Keratinocyte (primary cell): ENCODE measurements around the gene MPLKIP. TPM values are rescaled to one million over a fixed set of nuclear protein-coding genes. Genes with fewer than 3 reads are reported as not detected.

ENCODE experiments used
- DNase-seq: peaks from one replicate; pipeline ENCODE4 v3.0.0-alpha.2; 2011; ENCODE audit warnings: low read depth, missing footprints, low spot score
- FAIRE-seq: peaks from 2 replicates; lab custom pipeline; 2011; peaks lifted over from hg19 to GRCh38; lab: Jason Lieb, UNC
- H2AFZ ChIP-seq: 2 replicates; pipeline ENCODE4 v1.6.0; 2012; ENCODE audit warnings: low read length, control low read depth, inconsistent platforms; ENCODE audit not compliant: control insufficient read depth
- H3K27ac ChIP-seq: 2 replicates; pipeline ENCODE4 v1.5.1; 2011; ENCODE audit warnings: low read length; ENCODE audit not compliant: control insufficient read depth, insufficient read depth
- H3K27me3 ChIP-seq: 3 replicates; pipeline ENCODE4 v1.6.0; 2011; ENCODE audit warnings: low read length; ENCODE audit not compliant: control insufficient read depth, insufficient read depth; ENCODE audit errors: extremely low read depth
- H3K36me3 ChIP-seq, 2 experiments: 2 replicates in 1 of 2; 3 replicates in 1 of 2; pipeline ENCODE4 v1.5.1; 2011; ENCODE audit warnings: low read length in 2 of 2, mild to moderate bottlenecking in 1 of 2; ENCODE audit not compliant: control insufficient read depth in 2 of 2, insufficient read depth in 2 of 2; ENCODE audit errors: extremely low read depth in 1 of 2
- H3K4me1 ChIP-seq: 3 replicates; pipeline ENCODE4 v1.5.1; 2011; ENCODE audit warnings: low read length; ENCODE audit not compliant: control insufficient read depth, insufficient read depth; ENCODE audit errors: extremely low read depth
- H3K4me2 ChIP-seq: 3 replicates; pipeline ENCODE4 v1.6.0; 2011; ENCODE audit warnings: low read depth, low read length; ENCODE audit not compliant: control insufficient read depth, insufficient read depth; ENCODE audit errors: extremely low read depth
- H3K4me3 ChIP-seq, 3 experiments: fragments of 200-600 bp in 1 of 3; sonication (generic) in 1 of 3; 2 replicates in 2 of 3; 3 replicates in 1 of 3; pipeline ENCODE4 v1.5.1; 2011 to 2016; ENCODE audit warnings: low read length in 3 of 3, mild to moderate bottlenecking in 3 of 3, control low read depth in 2 of 3, inconsistent platforms in 1 of 3, low read depth in 1 of 3, mixed read lengths in 1 of 3, mixed run types in 1 of 3, moderate library complexity in 1 of 3; ENCODE audit not compliant: control insufficient read depth in 2 of 3, insufficient read depth in 2 of 3; ENCODE audit errors: extremely low read depth in 1 of 3
- H3K79me2 ChIP-seq: 2 replicates; pipeline ENCODE4 v1.6.0; 2012; ENCODE audit warnings: low read length; ENCODE audit not compliant: control insufficient read depth, insufficient read depth
- H3K9ac ChIP-seq: 3 replicates; pipeline ENCODE4 v1.6.0; 2011; ENCODE audit warnings: low read length; ENCODE audit not compliant: control insufficient read depth, insufficient read depth; ENCODE audit errors: extremely low read depth
- H3K9me1 ChIP-seq: 3 replicates; pipeline ENCODE4 v1.6.0; 2011; ENCODE audit warnings: low read length; ENCODE audit not compliant: control insufficient read depth, insufficient read depth; ENCODE audit errors: extremely low read depth
- H3K9me3 ChIP-seq: 2 replicates; pipeline ENCODE4 v1.5.1; 2012; ENCODE audit warnings: low read depth, low read length; ENCODE audit not compliant: control insufficient read depth
- H4K20me1 ChIP-seq: 3 replicates; pipeline ENCODE4 v1.6.0; 2011; ENCODE audit warnings: low read length; ENCODE audit not compliant: control insufficient read depth, insufficient read depth; ENCODE audit errors: extremely low read depth
- EZH2 ChIP-seq: IDR thresholded peaks from one replicate; pipeline ENCODE4 v1.6.1; 2012; ENCODE audit warnings: inconsistent platforms, mild to moderate bottlenecking, low read length, moderate library complexity
- dilution Hi-C: fragments of 300-500 bp; cut with MboI; formaldehyde crosslinking; loops from one replicate; pipeline ENCODE4 v1.7.0; 2020; ENCODE audit warnings: low sequenced_read_pairs; ENCODE audit not compliant: extremely low pct_ligation_motif_present
- polyA plus RNA-seq, 5 experiments: library from polyadenylated mRNA; depleted of rRNA in 3 of 5; stranded (reverse) in 3 of 5; stranded (forward) in 1 of 5; unstranded in 1 of 5; fragments of >200 nt; gene quantifications; 1 replicate in 1 of 5; 2 replicates in 3 of 5; 3 replicates in 1 of 5; pipeline versions ENCODE4 v1.2.1 to v1.2.3, GENCODE V29; 2011 to 2012; ENCODE audit warnings: missing spikeins in 2 of 5, low read depth in 1 of 5, low replicate concordance in 1 of 5
- TF ChIP-seq, protein P1 (sequence below), 3 experiments: IDR thresholded peaks in 1 of 3; conservative IDR thresholded peaks in 1 of 3; optimal IDR thresholded peaks in 1 of 3; 2 replicates in 2 of 3; 3 replicates in 1 of 3; pipeline versions ENCODE3 to v1.5.1; 2011; ENCODE audit warnings: low read length in 3 of 3, mild to moderate bottlenecking in 3 of 3, moderate library complexity in 2 of 3, control low read depth in 1 of 3, inconsistent platforms in 1 of 3; ENCODE audit not compliant: insufficient read depth in 2 of 3; ENCODE audit errors: extremely low read depth in 1 of 3

MPLKIP gene
- polyA plus RNA-seq, 1 donor (not counting 4 experiments of a cell fraction or from before 2014, with no cell fraction given): 43.3 TPM

DNA sequence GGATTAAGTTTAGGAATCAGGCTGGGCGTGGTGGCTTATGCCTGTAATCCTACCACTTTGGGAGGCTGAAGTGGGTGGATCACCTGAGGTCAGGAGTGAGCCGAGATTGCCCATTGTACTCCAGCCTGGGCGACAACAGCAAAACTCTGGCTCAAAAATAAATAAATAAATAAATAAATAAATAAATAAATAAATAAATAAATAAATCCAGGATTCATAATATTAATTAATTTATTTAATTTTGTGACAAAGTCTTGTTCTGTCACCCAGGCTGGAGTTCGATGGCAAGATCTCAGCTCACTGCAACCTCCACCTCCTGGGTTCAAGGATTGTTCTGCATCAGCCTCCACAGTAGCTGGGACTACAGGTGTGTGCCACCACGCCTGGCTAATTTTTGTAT, 4.6 kb upstream of the MPLKIP start:
- Histone ChIP-seq H3K36me3 (no peaks in the 10 kb centered on the region), H4K20me1 (no peaks in the 10 kb centered on the region), H3K27ac (no peak overlapping the region), H3K27me3 (no peaks in the 10 kb centered on the region), H3K9ac (no peak overlapping the region), H2AFZ (no peak overlapping the region), H3K4me3 (no peak overlapping the region), H3K4me2 (no peak overlapping the region), H3K9me1 (no peaks in the 10 kb centered on the region), H3K9me3 (peaks cover 5% of the 10 kb centered on the region), H3K4me1 (peaks cover 3% of the 10 kb centered on the region), H3K79me2 (peaks cover 4% of the 10 kb centered on the region)
- FAIRE-seq: no peak
- no peak for TF ChIP-seq EZH2
- TF ChIP-seq, protein P1, sequence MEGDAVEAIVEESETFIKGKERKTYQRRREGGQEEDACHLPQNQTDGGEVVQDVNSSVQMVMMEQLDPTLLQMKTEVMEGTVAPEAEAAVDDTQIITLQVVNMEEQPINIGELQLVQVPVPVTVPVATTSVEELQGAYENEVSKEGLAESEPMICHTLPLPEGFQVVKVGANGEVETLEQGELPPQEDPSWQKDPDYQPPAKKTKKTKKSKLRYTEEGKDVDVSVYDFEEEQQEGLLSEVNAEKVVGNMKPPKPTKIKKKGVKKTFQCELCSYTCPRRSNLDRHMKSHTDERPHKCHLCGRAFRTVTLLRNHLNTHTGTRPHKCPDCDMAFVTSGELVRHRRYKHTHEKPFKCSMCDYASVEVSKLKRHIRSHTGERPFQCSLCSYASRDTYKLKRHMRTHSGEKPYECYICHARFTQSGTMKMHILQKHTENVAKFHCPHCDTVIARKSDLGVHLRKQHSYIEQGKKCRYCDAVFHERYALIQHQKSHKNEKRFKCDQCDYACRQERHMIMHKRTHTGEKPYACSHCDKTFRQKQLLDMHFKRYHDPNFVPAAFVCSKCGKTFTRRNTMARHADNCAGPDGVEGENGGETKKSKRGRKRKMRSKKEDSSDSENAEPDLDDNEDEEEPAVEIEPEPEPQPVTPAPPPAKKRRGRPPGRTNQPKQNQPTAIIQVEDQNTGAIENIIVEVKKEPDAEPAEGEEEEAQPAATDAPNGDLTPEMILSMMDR (optimal IDR thresholded peaks at IDR 0.05 in 1 of 3, IDR thresholded peaks at IDR 0.05 in 1 of 3, conservative IDR thresholded peaks at IDR 0.05 in 1 of 3; ENCODE audit: extremely low read depth in 1 of 3, insufficient read depth in 2 of 3, low read length in 3 of 3): no peak
- no peak for DNase-seq
- dilution Hi-C loops: no loop called here

DNA sequence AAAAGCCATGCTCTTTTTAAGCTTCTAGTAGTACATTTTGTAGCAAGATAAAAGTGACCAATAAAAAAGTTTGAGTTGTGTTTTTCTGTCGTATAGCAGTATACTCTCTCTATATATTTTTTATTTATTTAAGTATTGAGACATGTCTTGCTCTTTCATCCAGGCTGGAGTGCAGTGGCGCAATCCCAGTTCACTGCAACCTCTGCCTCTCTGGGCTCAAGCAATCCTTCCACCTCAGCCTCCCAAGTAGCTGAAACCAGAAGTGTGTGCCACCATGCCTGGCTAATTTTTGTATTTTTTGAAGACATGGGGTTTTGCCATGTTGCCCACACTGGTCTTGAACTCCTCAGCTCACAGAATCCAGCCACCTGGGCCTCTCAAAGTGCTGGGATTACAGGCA, 3.1 kb upstream of the MPLKIP start:
- H3K4me2 ChIP-seq: no peak overlapping the region
- peaks cover 10% of the 10 kb centered on the region for H3K4me1 ChIP-seq
- TF ChIP-seq, protein P1 (optimal IDR thresholded peaks at IDR 0.05 in 1 of 3, IDR thresholded peaks at IDR 0.05 in 1 of 3, conservative IDR thresholded peaks at IDR 0.05 in 1 of 3; ENCODE audit: extremely low read depth in 1 of 3, insufficient read depth in 2 of 3, low read length in 3 of 3): no peak
- TF ChIP-seq EZH2: no peak
- no peak for DNase-seq
- H3K79me2 ChIP-seq: peaks cover 18% of the 10 kb centered on the region
- H3K36me3 ChIP-seq: no peaks in the 10 kb centered on the region
- dilution Hi-C loops: no loop called here
- no peaks in the 10 kb centered on the region for H3K9me1 ChIP-seq
- peaks cover 4% of the 10 kb centered on the region for H4K20me1 ChIP-seq
- no peaks in the 10 kb centered on the region for H3K27me3 ChIP-seq
- H3K4me3 ChIP-seq: no peak overlapping the region
- peaks cover 5% of the 10 kb centered on the region for H3K9me3 ChIP-seq
- H3K27ac ChIP-seq: no peak overlapping the region
- no peak overlapping the region for H2AFZ ChIP-seq
- no peak overlapping the region for H3K9ac ChIP-seq
- no peak for FAIRE-seq
